DOHH2 (cell line): ENCODE measurements around the gene RNF44.
A peak's percentile ranks its signal among the peaks of the same experiment; 100 is the strongest.

Source experiments
- H3F3A ChIP-seq: fragments of 200-600 bp; sonication (generic), shearing (Covaris generic); 2 replicates; pipeline ENCODE4 v1.6.0; 2016; ENCODE audit warnings: antibody characterized with exemption, mild to moderate bottlenecking; ENCODE audit not compliant: control insufficient read depth, insufficient read depth
- H3K27ac ChIP-seq: fragments of 200-600 bp; sonication (generic); 2 replicates; pipeline ENCODE4 v1.5.1; 2014; ENCODE audit warnings: low read depth, mild to moderate bottlenecking, low read length, moderate library complexity
- H3K27me3 ChIP-seq: fragments of 200-600 bp; sonication (generic); 2 replicates; pipeline ENCODE4 v1.6.1; 2014; ENCODE audit warnings: mild to moderate bottlenecking, low read length, mixed read lengths; ENCODE audit not compliant: control insufficient read depth
- H3K36me3 ChIP-seq: fragments of 200-600 bp; sonication (generic); 2 replicates; pipeline ENCODE4 v1.6.1; 2014; ENCODE audit warnings: mild to moderate bottlenecking, low read length, moderate library complexity, mixed read lengths; ENCODE audit not compliant: control insufficient read depth
- H3K4me1 ChIP-seq: fragments of 200-600 bp; sonication (generic); 2 replicates; pipeline ENCODE4 v1.6.1; 2014; ENCODE audit warnings: mild to moderate bottlenecking, low read length, mixed read lengths; ENCODE audit not compliant: control insufficient read depth
- H3K4me2 ChIP-seq: fragments of 200-600 bp; sonication (generic); 2 replicates; pipeline ENCODE4 v1.6.0; 2014; ENCODE audit warnings: mild to moderate bottlenecking, low read length, moderate library complexity
- H3K4me3 ChIP-seq: fragments of 200-600 bp; sonication (generic); 2 replicates; pipeline ENCODE4 v1.5.1; 2014; ENCODE audit warnings: mild to moderate bottlenecking, low read length, mixed read lengths
- H3K79me2 ChIP-seq: fragments of 200-600 bp; sonication (generic); 2 replicates; pipeline ENCODE4 v1.6.1; 2014; ENCODE audit warnings: mild to moderate bottlenecking, low read length, mixed read lengths; ENCODE audit not compliant: control insufficient read depth
- H3K9me2 ChIP-seq: fragments of 200-600 bp; sonication (generic); replicated peaks from 2 replicates; pipeline ENCODE4 v1.6.1; 2014; ENCODE audit warnings: mild to moderate bottlenecking, low read length, mixed read lengths; ENCODE audit not compliant: control insufficient read depth
- H3K9me3 ChIP-seq: fragments of 200-600 bp; sonication (generic); 2 replicates; pipeline ENCODE4 v1.6.1; 2014; ENCODE audit warnings: antibody characterized with exemption, low read length, mixed read lengths; ENCODE audit not compliant: control insufficient read depth, insufficient read depth
- H4K20me1 ChIP-seq: fragments of 200-600 bp; sonication (generic); 2 replicates; pipeline ENCODE4 v1.6.0; 2014; ENCODE audit warnings: low read depth, mild to moderate bottlenecking, antibody characterized with exemption, low read length, moderate library complexity; ENCODE audit not compliant: control insufficient read depth, insufficient read depth
- CTCF ChIP-seq: fragments of 200-600 bp; sonication (generic); IDR thresholded peaks from one replicate; pipeline ENCODE4 v1.5.1; 2014; ENCODE audit warnings: antibody characterized with exemption, mild to moderate bottlenecking, low read depth, low read length; ENCODE audit not compliant: poor library complexity, severe bottlenecking
- EZH2phosphoT487 ChIP-seq: fragments of 200-600 bp; sonication (generic); IDR thresholded peaks from 2 replicates; pipeline ENCODE4 v1.6.1; 2017; ENCODE audit warnings: borderline replicate concordance, mild to moderate bottlenecking, antibody characterized with exemption, low read length, moderate library complexity, mixed read lengths

RNF44 gene

GRCh38 chr5:176549871-176550270 lies 12.7 kb upstream of the RNF44 start:
- H3K27me3 ChIP-seq, result peaks cover 9% of the 10 kb centered on the region; the same call in 1 of the 2 replicates
- peaks cover 10% of the 10 kb centered on the region for H3F3A ChIP-seq
- peaks cover under 1% of the 10 kb centered on the region; the same call in 1 of the 2 replicates for H3K79me2 ChIP-seq
- H3K4me1 ChIP-seq, result peaks cover 28% of the 10 kb centered on the region
- no peaks in the 10 kb centered on the region for H3K9me3 ChIP-seq
- no peak overlapping the region for H3K27ac ChIP-seq
- H3K9me2 ChIP-seq, result no peaks in the 10 kb centered on the region
- TF ChIP-seq CTCF (no peak), EZH2phosphoT487 (no peak)
- H3K36me3 ChIP-seq, result no peaks in the 10 kb centered on the region
- 0 out of 2 replicates have a peak overlapping the region, but pooled peaks have one; percentile 49 for H3K4me2 ChIP-seq
- no peaks in the 10 kb centered on the region for H4K20me1 ChIP-seq
- H3K4me3 ChIP-seq, result no peak overlapping the region

- Histone ChIP-seq H4K20me1 (no peaks in the 10 kb centered on the region), H3K36me3 (no peaks in the 10 kb centered on the region), H3K9me3 (no peaks in the 10 kb centered on the region), H3K27me3 (peaks cover 5% of the 10 kb centered on the region; the same call in 1 of the 2 replicates), H3K4me3 (no peak within 1 kb of the TSS), H3K9me2 (no peaks in the 10 kb centered on the region), H3K4me1 (peaks cover 36% of the 10 kb centered on the region), H3K27ac (no peak within 1 kb of the TSS), H3K79me2 (peaks cover 5% of the 10 kb centered on the region; the same call in 1 of the 2 replicates), H3K4me2 (peak within 1 kb of the TSS; percentile 49; the same call in 1 of the 2 replicates), H3F3A (peaks cover 10% of the 10 kb centered on the region)
- TF ChIP-seq EZH2phosphoT487 (no peak), CTCF (no peak)
These were observed 11.8 kb upstream of the RNF44 start, which contains the start of gene CDHR2 for GRCh38 chr5:176548967-176549444. Gene CDHR2 (plus strand): TSS chr5:176549342. CDS start chr5:176565353, 16,011 bp downstream.

DNA sequence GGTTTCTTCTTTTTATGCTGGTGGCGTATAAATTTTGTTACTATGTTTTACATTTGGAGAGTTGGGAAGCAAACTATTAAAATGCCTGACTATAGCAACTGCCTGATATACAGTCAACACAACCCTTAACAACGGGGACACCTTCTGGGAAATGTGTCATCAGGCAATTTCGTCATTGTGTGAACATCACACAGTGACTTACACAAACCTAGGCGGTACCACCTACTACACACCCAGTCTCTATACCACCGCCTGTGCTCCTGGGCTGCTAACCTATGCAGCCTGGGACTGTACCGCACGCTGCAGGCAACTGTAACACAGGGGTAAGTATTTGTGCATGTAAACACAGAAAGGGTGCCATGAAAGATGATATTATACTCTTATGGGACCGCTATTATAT lies 10.6 kb upstream of the RNF44 start:
- peaks cover 41% of the 10 kb centered on the region for H3K4me1 ChIP-seq
- H4K20me1 ChIP-seq, result no peaks in the 10 kb centered on the region
- no peaks in the 10 kb centered on the region; the same call in 1 of the 2 replicates for H3K36me3 ChIP-seq
- peaks cover 4% of the 10 kb centered on the region; the same call in 1 of the 2 replicates for H3K27me3 ChIP-seq
- no peaks in the 10 kb centered on the region for H3K9me3 ChIP-seq
- H3K4me3 ChIP-seq, result no peak overlapping the region
- TF ChIP-seq CTCF (no peak), EZH2phosphoT487 (no peak)
- H3F3A ChIP-seq, result peaks cover 10% of the 10 kb centered on the region
- H3K4me2 ChIP-seq, result no peak overlapping the region
- H3K79me2 ChIP-seq, result peaks cover 9% of the 10 kb centered on the region
- no peak overlapping the region for H3K27ac ChIP-seq
- no peaks in the 10 kb centered on the region for H3K9me2 ChIP-seq
